GM21825 (cell line): ENCODE measurements around the gene ADAMTSL4.

Source experiments
- ATAC-seq: cut with Tn5 transposase; IDR thresholded peaks from one replicate; pipeline ENCODE4 v1.9.1; 2021; ENCODE audit warnings: mild to moderate bottlenecking, moderate library complexity; ENCODE audit not compliant: unreplicated experiment

Gene ADAMTSL4

GRCh38 chr1:150553392-150554085 lies 4.3 kb downstream of the ADAMTSL4 start:
- ATAC-seq: no peak

GRCh38 chr1:150554086-150554452 lies 4.9 kb downstream of the ADAMTSL4 start:
- ATAC-seq: no peak

- no peak for ATAC-seq
These were observed 6.2 kb downstream of the ADAMTSL4 start for GRCh38 chr1:150555198-150555970.

GRCh38 chr1:150555971-150556865 lies 7.0 kb downstream of the ADAMTSL4 start:
- no peak for ATAC-seq

GRCh38 chr1:150557065-150557600 lies 7.9 kb downstream of the ADAMTSL4 start:
- no peak for ATAC-seq

GRCh38 chr1:150557813-150558212 lies 8.6 kb downstream of the ADAMTSL4 start:
- ATAC-seq: no peak

GRCh38 chr1:150558303-150558704 lies 9.1 kb downstream of the ADAMTSL4 start:
- no peak for ATAC-seq

GRCh38 chr1:150558761-150559655 lies 9.8 kb downstream of the ADAMTSL4 start:
- no peak for ATAC-seq

GRCh38 chr1:150559656-150560010 lies 10.4 kb downstream of the ADAMTSL4 start:
- ATAC-seq: no peak

- no peak for ATAC-seq
These were observed 10.8 kb downstream of the ADAMTSL4 start for GRCh38 chr1:150560011-150560438.

GRCh38 chr1:150560576-150561253 lies 11.5 kb downstream of the ADAMTSL4 start:
- ATAC-seq: no peak

GRCh38 chr1:150561254-150561973 lies 12.2 kb downstream of the ADAMTSL4 start:
- ATAC-seq: no peak

GRCh38 chr1:150561974-150562445 lies 12.8 kb downstream of the ADAMTSL4 start:
- peak; percentile 33 for ATAC-seq

GRCh38 chr1:150562446-150563339 lies 13.5 kb downstream of the ADAMTSL4 start:
- peak; percentile 32 for ATAC-seq

GRCh38 chr1:150563340-150564038 lies 14.3 kb downstream of the ADAMTSL4 start:
- peak; percentile 17 for ATAC-seq

GRCh38 chr1:150564051-150564991 lies 15.1 kb downstream of the ADAMTSL4 start:
- no peak for ATAC-seq
